HepG2 (cell line): ENCODE measurements around the gene IL17RA.

Experiments used
- EZH2 ChIP-seq: conservative IDR thresholded peaks from 2 replicates; pipeline ENCODE4 v1.6.1; 2012; ENCODE audit warnings: mild to moderate bottlenecking, low read depth, low read length, moderate library complexity
- GLI4 ChIP-seq: sonication (generic); formaldehyde crosslinking; IDR thresholded peaks from 2 replicates; pipeline ENCODE4 v1.5.1; 2020; ENCODE audit warnings: missing genetic modification reagents, mild to moderate bottlenecking, moderate library complexity, borderline replicate concordance
- IKZF1 ChIP-seq: fragments of 450-650 bp; IDR thresholded peaks from 2 replicates; pipeline ENCODE4 v1.7.1; 2016
- POLR2AphosphoS5 ChIP-seq: IDR thresholded peaks from 2 replicates; pipeline ENCODE4 v1.6.1; 2012; ENCODE audit warnings: low read depth, low read length
- RXRA ChIP-seq: sonication (generic); formaldehyde crosslinking; IDR thresholded peaks from 2 replicates; pipeline ENCODE4 v1.5.1; 2020; ENCODE audit warnings: missing genetic modification reagents
- THAP8 ChIP-seq: sonication (generic); formaldehyde crosslinking; IDR thresholded peaks from 2 replicates; pipeline ENCODE4 v1.5.1; 2020; ENCODE audit warnings: missing genetic modification reagents, mild to moderate bottlenecking, borderline replicate concordance
- ZNF747 ChIP-seq: sonication (generic); formaldehyde crosslinking; IDR thresholded peaks from 2 replicates; pipeline ENCODE4 v1.8.1; 2023; ENCODE audit warnings: missing genetic modification reagents, mild to moderate bottlenecking, borderline replicate concordance

- no peak for TF ChIP-seq EZH2
- TF ChIP-seq POLR2AphosphoS5, result no peak
- TF ChIP-seq THAP8 (CRISPR knock-in tag), result no peak
- no peak for TF ChIP-seq RXRA (CRISPR knock-in tag)
- TF ChIP-seq ZNF747 (CRISPR knock-in tag), result no peak
- no peak for TF ChIP-seq GLI4 (CRISPR knock-in tag)
- no peak for TF ChIP-seq IKZF1
Observed at GRCh38 chr22:17079572-17079971, 5.2 kb upstream of the IL17RA start.
